GM19043 (cell line): ENCODE results near the gene AKR1C8.
"Not testable (repeated sequence)": the region's sequence is repeated elsewhere in the genome, so short reads cannot be mapped to it uniquely, and the experiment has no call there.

Experiments used
- ATAC-seq: cut with Tn5 transposase; IDR thresholded peaks from one replicate; pipeline ENCODE4 v1.9.1; 2021; ENCODE audit warnings: low read depth; ENCODE audit not compliant: unreplicated experiment

AKR1C8 gene

DNA sequence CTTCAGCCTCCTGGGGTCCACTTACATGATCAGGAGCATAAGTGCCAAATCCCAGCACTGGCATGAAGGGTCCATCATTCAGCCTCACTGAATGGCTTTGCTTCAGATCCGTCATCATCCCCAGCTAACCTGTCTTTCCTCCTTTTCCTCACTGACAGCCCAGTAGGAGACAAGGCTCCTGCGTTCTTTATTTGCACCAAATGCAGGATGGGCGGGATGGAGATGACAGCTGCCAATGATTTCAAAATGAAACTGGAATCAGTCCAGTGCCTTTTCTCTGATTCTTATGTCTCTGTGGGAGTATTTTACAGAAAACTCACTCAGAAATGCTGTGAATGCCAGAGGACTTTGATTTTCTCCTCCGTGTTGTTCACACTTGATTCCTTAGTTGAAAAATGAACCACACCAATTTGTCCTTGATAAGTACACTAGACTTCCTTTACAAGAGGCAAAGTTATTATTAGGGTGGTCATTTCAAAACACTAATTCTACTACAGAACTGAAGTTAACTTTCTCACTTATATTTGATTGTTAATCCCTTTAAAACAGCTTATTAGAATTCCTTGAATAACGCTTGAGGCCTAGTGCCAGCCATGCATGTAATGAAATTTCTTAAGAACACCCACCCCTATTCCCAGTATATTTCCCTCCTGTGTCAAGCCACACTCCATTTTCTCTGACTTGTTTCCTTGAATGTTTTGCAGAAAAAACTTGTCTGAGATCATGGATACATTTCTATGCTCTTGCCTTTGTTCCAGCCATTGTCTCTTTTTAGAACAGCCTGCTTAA is at the start of gene AKR1C8:
TSS of gene AKR1C8 (minus strand) at position 164 of the 789 bp plus-strand sequence. CDS start at position 118, 46 bp downstream.
- no peak for ATAC-seq

- no peak for ATAC-seq
These were observed 49.3 kb upstream of the AKR1C8 start for GRCh38 chr10:5234106-5234860.

DNA sequence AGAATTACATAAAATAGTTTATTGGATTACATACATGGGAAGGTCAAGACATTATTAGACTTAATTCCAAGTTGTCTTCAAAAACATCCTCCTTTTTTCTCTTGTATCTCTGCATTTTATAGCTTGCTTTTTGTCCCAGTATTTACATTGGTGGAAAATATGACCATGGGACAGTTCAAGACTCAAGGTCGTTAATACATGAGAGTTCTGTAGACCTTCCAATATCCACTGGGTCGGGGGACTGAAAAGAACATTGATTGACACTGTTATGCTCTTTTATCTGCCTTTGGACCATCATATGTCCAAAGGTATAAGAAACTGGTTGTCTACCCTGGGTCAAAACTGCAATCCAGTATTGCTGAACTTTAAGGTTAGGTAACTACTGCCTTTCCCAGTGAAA is 48.4 kb upstream of the AKR1C8 start:
- ATAC-seq: no peak

DNA sequence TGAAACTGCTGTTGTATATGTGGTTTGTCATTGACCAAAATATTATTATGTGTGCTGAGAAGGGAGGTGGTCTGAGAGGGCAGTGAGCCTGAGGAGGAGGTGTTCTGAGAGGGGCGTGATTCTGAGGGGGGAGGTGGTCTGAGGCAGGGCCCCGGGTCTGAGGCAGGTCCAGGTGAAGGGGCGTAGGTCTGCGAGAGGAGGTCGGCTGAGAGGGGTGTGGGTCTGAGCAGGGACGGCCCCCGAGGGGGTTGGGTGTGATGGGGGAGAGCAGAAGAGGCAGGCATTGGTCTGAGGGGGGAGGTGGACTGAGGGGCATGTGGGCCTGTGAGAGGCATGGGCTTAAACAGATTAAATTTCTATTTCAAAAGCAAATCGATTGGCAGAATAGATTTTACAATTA is 44.1 kb upstream of the AKR1C8 start:
- no peak for ATAC-seq

DNA sequence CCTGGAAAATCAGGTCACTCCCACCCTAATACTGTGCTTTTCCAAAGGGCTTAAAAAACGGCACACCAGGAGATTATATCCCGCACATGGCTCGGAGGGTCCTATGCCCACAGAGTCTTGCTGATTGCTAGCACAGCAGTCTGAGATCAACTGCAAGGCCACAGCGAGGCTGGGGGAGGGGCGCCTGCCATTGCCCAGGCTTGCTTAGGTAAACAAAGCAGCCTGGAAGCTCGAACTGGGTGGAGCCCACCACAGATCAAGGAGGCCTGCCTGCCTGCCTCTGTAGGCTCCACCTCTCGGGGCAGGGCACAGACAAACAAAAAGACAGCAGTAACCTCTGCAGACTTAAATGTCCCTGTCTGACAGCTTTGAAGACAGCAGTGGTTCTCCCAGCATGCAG is 38.0 kb upstream of the AKR1C8 start:
- ATAC-seq: not testable (repeated sequence)

DNA sequence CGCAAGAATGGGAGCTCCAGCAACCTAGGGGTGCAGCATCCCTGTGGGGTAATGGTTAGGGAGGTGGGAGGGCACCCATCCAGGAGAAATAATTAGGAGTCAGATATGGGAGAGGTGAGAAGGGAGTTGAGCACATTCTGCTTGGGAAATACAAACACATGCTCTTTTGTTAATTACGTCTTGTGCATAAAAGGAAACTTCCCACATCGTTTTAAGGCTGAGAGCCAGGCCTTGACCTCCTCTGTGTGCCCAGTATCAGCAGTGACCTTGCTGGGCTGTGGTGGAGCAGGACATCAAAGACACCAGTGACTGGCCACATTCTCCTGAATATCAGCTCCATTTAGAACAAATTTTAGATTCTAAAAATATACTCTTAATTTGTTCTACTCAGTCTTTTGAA is 34.3 kb upstream of the AKR1C8 start:
- no peak for ATAC-seq

DNA sequence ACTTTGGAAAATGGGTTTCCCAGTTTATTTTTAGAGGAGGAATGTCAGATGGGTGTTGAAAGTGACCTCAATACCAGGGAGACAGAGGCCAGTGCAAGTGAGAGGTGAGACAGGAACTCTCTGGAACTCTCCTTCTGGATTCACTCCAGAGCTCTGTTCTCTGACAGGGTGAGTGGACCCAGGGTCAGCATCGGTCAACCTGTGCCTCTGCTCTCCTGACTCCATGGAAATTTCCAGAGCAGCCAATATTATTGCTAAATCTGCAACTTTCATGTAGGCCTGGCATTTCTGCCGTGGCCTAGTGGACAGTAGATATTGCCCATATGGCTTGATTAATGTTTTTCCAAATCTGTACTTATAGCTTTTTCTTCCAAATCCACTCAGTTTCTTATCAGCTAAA is 31.9 kb upstream of the AKR1C8 start:
- no peak for ATAC-seq

GRCh38 chr10:5211696-5212536 is 27.0 kb upstream of the AKR1C8 start:
- ATAC-seq: no peak

- ATAC-seq: not testable (repeated sequence)
These were observed 25.3 kb upstream of the AKR1C8 start for GRCh38 chr10:5210261-5210660.

GRCh38 chr10:5209776-5210175 is 24.8 kb upstream of the AKR1C8 start:
- ATAC-seq: not testable (repeated sequence)

DNA sequence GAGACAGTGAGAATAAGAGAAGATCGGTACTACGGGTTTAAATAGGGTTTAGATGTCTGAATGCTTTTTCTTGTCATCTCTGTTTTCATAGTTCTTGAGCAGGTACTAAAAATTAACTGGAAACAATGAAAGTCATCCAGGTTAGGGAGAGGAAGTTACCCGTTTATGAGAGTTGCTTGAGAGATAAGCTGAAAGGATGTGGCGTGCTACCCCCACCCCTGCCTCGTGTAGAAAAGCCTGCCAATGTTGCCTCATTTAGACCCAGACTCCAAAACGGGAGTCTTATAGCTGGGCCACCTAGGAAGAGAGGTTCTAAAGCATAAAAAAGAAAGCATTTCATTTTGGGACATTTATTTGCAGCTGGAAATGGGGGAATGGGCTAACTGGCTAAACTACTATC is 21.8 kb upstream of the AKR1C8 start:
- no peak for ATAC-seq

DNA sequence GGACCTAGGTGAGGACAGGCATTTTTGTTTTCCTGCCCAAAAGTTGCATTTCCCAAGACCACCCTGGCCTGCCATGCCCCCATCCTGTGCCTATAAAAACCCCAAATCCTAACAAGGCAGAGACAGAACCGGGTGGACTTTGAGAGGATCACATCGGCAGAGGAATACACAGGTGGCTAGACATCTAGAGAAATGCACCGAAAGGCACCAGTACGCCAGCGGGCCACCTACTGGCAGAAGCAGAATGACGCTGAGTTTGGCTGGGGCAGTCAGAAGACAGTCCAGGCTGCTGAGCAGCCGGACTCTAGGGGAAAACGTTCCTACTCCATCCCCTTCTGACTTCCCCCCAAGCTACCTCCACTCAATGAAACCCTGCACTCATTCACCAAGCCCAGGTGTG is 14.4 kb upstream of the AKR1C8 start:
- ATAC-seq: no peak

- ATAC-seq: no peak
These were observed 13.4 kb upstream of the AKR1C8 start for GRCh38 chr10:5198386-5198785.

- ATAC-seq: no peak
These were observed 11.8 kb upstream of the AKR1C8 start, which contains the start of gene AKR1C4 for GRCh38 chr10:5196702-5197113. AKR1C4 (plus strand) TSS chr10:5196837; CDS start chr10:5196868, 31 bp downstream.

DNA sequence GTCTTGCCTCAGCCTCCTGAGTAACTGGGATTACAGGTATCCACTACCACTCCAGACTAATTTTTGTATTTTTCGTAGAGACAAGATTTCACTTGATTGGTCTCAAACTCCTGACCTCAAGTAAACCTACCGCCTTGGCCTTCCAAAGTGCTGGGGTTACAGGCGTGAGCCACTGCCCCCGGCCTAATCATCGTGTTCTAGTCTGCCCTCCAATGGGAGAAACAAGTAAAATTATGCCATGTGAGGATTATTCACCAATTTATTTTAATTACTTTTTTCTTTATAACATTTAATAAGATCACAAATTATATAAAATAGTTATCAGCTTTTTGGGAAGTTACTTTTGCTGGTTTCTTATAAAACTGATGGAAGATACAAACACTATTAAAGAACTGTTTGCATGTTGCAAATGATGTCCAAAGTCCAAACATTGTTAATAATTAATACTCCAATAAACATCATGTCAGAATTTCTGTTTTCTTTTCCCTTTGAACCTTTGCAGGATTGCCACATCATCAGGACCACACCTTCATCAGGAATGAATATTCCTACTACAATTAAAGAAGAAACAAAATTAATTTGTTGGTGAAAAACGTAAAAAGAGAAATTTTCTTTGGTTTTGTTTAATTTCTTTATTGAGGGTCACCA is 10.9 kb upstream of the AKR1C8 start:
- ATAC-seq: no peak

DNA sequence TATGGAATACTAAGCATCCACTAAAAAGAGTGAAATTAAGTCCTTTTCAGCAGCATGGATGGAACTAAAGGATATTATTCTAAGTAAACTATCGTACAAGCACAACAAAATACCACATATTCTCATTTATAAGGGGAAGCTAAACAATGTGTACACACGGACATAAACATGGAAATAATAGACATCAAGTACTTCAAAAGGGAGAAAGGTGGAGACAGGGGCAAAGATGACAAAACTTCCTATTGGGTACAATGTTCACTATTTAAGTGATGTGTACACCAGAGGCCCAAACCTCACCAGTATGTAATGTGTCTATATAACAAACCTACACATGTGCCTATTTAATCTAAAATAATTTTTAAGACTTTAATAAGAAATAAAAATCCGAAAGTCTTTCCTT is 9.5 kb upstream of the AKR1C8 start:
- ATAC-seq: no peak

DNA sequence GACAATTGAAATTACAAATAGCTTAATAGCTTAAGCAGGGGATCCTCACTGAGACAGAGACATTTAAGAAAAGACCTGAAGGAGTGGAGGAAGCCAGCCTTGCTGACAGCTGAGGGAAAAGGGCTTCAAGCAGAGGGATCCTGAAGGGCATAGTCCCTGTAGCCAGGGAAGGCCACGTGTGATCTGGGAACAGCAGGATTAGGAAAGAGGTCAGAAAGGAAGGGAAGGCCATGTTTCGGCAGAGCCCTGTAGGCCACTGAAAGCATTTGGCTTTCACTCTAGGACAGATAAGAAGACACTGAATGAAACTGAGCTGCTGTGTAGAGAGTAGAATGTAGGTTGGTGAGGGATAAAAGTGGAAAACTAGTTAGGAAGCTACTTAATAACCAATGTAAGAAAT is 3.4 kb upstream of the AKR1C8 start:
- no peak for ATAC-seq

GRCh38 chr10:5187867-5188266 is 2.9 kb upstream of the AKR1C8 start:
- no peak for ATAC-seq

DNA sequence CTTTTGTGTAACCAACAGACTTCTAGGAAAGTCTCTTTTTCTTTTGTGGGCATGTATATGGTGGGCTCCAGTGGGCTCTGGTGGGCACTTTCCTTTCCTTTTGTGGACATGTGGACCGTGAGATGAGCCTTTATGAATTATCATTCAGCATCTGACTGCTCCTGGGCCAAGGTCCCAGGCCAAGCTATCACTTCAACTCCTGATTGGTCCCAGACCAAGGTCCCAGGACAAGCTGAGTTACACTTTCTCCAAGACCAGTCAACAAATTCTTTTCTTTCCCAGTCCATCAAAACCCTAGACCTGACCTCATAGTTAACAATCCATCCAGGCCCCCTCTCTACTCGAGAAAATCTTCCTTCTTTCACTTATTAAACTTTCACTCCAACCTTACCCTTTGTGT is 1.0 kb downstream of the AKR1C8 start:
- ATAC-seq: no peak

DNA sequence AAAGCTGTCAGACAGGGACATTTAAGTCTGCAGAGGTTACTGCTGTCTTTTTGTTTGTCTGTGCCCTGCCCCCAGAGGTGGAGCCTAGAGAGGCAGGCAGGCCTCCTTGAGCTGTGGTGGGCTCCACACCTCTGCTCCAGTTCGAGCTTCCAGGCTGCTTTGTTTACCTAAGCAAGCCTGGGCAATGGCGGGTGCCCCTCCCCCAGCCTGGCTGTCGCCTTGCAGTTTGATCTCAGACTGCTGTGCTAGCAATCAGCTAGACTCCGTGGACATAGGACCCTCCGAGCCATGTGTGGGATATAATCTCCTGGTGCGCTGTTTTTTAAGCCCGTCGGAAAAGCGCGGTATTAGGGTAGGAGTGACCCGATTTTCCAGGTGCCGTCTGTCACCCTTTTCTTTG is 4.4 kb downstream of the AKR1C8 start:
- not testable (repeated sequence) for ATAC-seq
